NB4 (cell line): Measurements from ENCODE around the gene TGFBR2.

ENCODE experiments used
- DNase-seq: peaks from one replicate; pipeline ENCODE4 v3.0.0; 2010; ENCODE audit warnings: low read depth
- H3K4me3 ChIP-seq: one replicate; pipeline ENCODE4 v1.5.1; 2011; ENCODE audit warnings: mild to moderate bottlenecking, low read depth, low read length, moderate library complexity
- MYC ChIP-seq: IDR thresholded peaks from 2 replicates; pipeline ENCODE4 v1.6.1; 2011; ENCODE audit warnings: low read depth, low read length
- POLR2A ChIP-seq: IDR thresholded peaks from 2 replicates; pipeline ENCODE4 v1.6.1; 2011; ENCODE audit warnings: mild to moderate bottlenecking; ENCODE audit not compliant: insufficient read length; ENCODE audit errors: extremely low read depth
- TF ChIP-seq, protein P1 (sequence below): IDR thresholded peaks from one replicate; pipeline ENCODE4 v1.5.1; 2012; ENCODE audit warnings: low read depth, low read length
- TF ChIP-seq, protein P2 (sequence below): IDR thresholded peaks from 2 replicates; pipeline ENCODE4 v1.6.1; 2011; ENCODE audit warnings: low read depth, low read length

The TGFBR2 gene

DNA sequence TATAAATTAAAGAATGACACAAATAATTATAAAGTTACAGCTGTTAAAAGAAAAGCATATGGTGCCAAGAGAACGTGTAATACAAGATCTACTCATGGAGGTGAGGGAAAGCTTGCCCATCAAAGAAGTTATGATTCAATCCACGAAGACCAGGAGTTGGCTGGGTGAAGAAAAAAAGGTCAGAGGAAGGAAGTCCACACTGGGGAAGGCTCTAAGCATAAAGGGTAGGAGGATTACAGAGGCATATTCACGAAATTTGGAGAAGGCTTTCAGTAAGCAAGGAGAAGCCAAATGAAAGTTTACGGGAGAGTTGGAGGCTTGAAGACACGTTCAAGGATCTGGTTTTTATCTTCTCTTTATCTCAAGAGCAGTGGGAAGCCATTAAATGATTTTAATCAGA lies 1.8 kb upstream of the TGFBR2 start:
- peak; percentile 64 for DNase-seq
- TF ChIP-seq MYC: no peak
- no peak for TF ChIP-seq POLR2A
- TF ChIP-seq, protein P1, sequence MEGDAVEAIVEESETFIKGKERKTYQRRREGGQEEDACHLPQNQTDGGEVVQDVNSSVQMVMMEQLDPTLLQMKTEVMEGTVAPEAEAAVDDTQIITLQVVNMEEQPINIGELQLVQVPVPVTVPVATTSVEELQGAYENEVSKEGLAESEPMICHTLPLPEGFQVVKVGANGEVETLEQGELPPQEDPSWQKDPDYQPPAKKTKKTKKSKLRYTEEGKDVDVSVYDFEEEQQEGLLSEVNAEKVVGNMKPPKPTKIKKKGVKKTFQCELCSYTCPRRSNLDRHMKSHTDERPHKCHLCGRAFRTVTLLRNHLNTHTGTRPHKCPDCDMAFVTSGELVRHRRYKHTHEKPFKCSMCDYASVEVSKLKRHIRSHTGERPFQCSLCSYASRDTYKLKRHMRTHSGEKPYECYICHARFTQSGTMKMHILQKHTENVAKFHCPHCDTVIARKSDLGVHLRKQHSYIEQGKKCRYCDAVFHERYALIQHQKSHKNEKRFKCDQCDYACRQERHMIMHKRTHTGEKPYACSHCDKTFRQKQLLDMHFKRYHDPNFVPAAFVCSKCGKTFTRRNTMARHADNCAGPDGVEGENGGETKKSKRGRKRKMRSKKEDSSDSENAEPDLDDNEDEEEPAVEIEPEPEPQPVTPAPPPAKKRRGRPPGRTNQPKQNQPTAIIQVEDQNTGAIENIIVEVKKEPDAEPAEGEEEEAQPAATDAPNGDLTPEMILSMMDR: no peak
- TF ChIP-seq, protein P2, sequence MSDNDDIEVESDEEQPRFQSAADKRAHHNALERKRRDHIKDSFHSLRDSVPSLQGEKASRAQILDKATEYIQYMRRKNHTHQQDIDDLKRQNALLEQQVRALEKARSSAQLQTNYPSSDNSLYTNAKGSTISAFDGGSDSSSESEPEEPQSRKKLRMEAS: no peak
- peak overlapping the region; percentile 49 for H3K4me3 ChIP-seq

GRCh38 chr3:30605005-30605404 lies 1.4 kb upstream of the TGFBR2 start:
- no peak for DNase-seq
- TF ChIP-seq, protein P1: no peak
- TF ChIP-seq MYC (no peak), POLR2A (no peak)
- TF ChIP-seq, protein P2: no peak
- peak overlapping the region; percentile 49 for H3K4me3 ChIP-seq

DNA sequence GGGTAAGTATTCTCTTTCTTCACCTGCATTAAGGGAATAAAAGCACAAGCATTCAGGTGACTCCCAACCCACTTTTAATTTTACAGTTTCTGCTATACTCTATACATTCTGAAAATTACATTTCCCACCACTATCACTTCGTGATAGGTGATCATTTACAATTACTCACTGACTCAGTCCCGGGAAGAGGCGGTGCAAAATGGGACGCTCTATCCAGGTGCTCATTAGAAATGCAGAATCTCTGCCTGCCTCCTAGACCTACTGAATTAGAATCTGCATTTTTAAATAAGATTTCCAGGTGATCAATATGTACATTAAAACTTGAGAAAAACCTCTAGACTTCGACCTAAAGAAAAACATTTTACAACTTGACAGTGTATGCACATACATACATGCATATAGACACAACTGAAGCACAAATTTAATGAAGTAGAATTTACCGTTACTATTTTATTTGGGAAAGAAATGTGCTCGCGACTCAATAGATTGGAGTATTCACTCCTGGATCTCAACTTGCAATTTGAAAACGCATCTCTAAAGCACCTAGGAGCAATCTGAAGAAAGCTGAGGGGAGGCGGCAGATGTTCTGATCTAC lies 598 bp upstream of the TGFBR2 start:
- no peak for DNase-seq
- peak overlapping the region; percentile 48 for H3K4me3 ChIP-seq
- TF ChIP-seq, protein P2: no peak
- TF ChIP-seq, protein P1: no peak
- TF ChIP-seq POLR2A (no peak), MYC (no peak)

DNA sequence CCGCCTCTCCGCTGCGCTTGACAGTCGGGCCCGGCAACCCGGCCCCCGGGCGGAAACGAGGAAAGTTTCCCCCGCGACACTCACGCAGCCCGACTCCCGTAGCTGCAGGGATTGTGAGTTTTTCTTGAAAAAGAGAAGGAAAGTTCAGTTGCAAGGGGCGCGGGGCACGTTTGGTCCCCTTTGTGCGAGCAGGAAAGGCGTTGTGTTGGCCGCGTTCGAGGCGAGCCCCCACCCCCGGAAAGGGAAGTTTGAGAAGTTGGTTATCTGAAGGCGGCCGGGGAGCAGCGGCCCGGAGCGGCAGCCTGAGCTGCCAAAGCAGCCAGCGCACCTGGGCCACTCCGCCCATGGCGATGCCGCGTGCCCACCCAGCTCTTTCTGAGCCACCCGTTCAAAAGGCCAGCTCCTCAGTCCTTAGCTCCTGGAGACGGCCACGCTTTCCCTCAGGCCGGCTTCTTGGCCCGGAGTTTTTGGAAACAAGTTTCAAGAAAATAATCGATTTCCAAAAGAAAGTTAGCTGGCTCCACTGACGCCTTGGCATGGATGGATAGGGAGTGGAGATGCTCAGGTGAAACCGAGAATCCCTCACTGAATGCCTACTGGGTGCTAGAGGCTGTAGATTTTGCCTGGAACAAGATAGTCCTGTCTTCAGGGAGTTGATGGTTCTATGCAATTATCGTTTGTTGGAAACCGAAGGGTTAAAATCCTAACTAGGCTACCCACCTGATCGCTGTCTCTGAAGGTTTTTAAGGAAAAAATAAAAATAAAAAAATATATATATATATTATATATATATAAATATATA lies 832 bp downstream of the TGFBR2 start:
- DNase-seq: peak; percentile 85
- TF ChIP-seq, protein P2: no peak
- peak; percentile 41 for TF ChIP-seq POLR2A
- peak overlapping the region; percentile 98 for H3K4me3 ChIP-seq

DNA sequence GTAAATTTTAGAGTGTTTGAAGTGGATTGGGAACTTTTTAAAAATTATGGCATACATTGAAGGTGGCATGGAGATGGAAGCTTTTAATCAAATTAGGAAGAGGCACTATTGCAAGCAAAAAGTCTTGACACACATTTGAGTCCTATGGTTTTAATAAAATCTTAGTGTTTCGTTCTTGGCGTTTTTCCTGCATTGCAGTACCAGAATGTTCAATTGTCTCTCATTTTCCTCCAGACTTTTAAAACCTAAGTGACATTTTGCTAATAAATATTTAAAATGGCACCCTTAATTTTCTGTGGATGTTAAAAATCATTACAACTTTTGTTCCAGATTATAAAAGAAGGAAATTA lies 2.2 kb downstream of the TGFBR2 start:
- peak overlapping the region; percentile 98 for H3K4me3 ChIP-seq
- DNase-seq: no peak
- TF ChIP-seq POLR2A (no peak), MYC (no peak)
- TF ChIP-seq, protein P2: no peak
- TF ChIP-seq, protein P1: no peak
